Uterus (tissue), 2 donors: ENCODE measurements around the gene CDH4.

Source experiments
- POLR2A ChIP-seq, 2 donors: fragments of 450-650 bp; IDR thresholded peaks; one replicate each; pipeline ENCODE4 v1.6.1; 2016; ENCODE audit warnings: antibody characterized with exemption in 2 of 2, mild to moderate bottlenecking in 1 of 2, moderate library complexity in 1 of 2
- TF ChIP-seq, protein P1 (sequence below), 4 experiments: fragments of 200-600 bp in 2 of 4; fragments of 450-650 bp in 2 of 4; sonication (generic) in 2 of 4; IDR thresholded peaks; one replicate each; pipeline ENCODE4 v1.5.1; 2016 to 2019; ENCODE audit warnings: antibody characterized with exemption in 4 of 4, mild to moderate bottlenecking in 2 of 4, moderate library complexity in 1 of 4

GRCh38 chr20:61879303-61879620 is 627.2 kb downstream of the CDH4 start:
- TF ChIP-seq, protein P1, sequence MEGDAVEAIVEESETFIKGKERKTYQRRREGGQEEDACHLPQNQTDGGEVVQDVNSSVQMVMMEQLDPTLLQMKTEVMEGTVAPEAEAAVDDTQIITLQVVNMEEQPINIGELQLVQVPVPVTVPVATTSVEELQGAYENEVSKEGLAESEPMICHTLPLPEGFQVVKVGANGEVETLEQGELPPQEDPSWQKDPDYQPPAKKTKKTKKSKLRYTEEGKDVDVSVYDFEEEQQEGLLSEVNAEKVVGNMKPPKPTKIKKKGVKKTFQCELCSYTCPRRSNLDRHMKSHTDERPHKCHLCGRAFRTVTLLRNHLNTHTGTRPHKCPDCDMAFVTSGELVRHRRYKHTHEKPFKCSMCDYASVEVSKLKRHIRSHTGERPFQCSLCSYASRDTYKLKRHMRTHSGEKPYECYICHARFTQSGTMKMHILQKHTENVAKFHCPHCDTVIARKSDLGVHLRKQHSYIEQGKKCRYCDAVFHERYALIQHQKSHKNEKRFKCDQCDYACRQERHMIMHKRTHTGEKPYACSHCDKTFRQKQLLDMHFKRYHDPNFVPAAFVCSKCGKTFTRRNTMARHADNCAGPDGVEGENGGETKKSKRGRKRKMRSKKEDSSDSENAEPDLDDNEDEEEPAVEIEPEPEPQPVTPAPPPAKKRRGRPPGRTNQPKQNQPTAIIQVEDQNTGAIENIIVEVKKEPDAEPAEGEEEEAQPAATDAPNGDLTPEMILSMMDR (IDR thresholded peaks at IDR 0.05): no peak
- TF ChIP-seq POLR2A (IDR thresholded peaks at IDR 0.05): no peak
